Inferior parietal cortex (tissue), 1 donor: ENCODE results near the gene RNASE1.
"Not testable (repeated sequence)": the region's sequence is repeated elsewhere in the genome, so short reads cannot be mapped to it uniquely, and the experiment has no call there.

Experiments used
- DNase-seq: peaks from one replicate; pipeline ENCODE4 v3.0.0-alpha.2; 2016; ENCODE audit errors: extremely low spot score

The RNASE1 gene

GRCh38 chr14:20774258-20774824, 28.3 kb downstream of the RNASE1 start:
- no peak for DNase-seq

- no peak for DNase-seq
Measured at GRCh38 chr14:20772650-20773049, 30.0 kb downstream of the RNASE1 start.

GRCh38 chr14:20769421-20769820, 33.2 kb downstream of the RNASE1 start:
- no peak for DNase-seq

GRCh38 chr14:20768593-20768892, 34.1 kb downstream of the RNASE1 start:
- no peak for DNase-seq

- DNase-seq: no peak
Measured at GRCh38 chr14:20760950-20761349, 41.7 kb downstream of the RNASE1 start.

- not testable (repeated sequence) for DNase-seq
Measured at GRCh38 chr14:20759465-20759864, 43.2 kb downstream of the RNASE1 start.

GRCh38 chr14:20757965-20758364, 44.7 kb downstream of the RNASE1 start:
- DNase-seq: peak; percentile 38

GRCh38 chr14:20755037-20755436, 47.6 kb downstream of the RNASE1 start:
- no peak for DNase-seq

- no peak for DNase-seq
Measured at GRCh38 chr14:20754308-20754707, 48.3 kb downstream of the RNASE1 start.

GRCh38 chr14:20751963-20752562, 50.6 kb downstream of the RNASE1 start:
- DNase-seq: no peak
